Skeletal muscle tissue (tissue), 4 donors: ENCODE results near the gene ZNF775. TPM values are rescaled to one million over a fixed set of nuclear protein-coding genes. Genes with fewer than 3 reads are reported as not detected.

Experiments used
- H3K27ac ChIP-seq: one replicate; pipeline ENCODE4 v1.7.0; 2013; ENCODE audit warnings: mild to moderate bottlenecking, low read depth, low read length, inconsistent platforms
- H3K27me3 ChIP-seq, 3 donors: one replicate each; pipeline ENCODE4 v1.7.0; 2013; ENCODE audit warnings: low read length in 3 of 3; ENCODE audit not compliant: control insufficient read depth in 3 of 3, insufficient read depth in 3 of 3
- H3K36me3 ChIP-seq, 3 donors: one replicate each; pipeline ENCODE4 v1.7.0; 2013; ENCODE audit warnings: low read length in 3 of 3; ENCODE audit not compliant: control insufficient read depth in 3 of 3, insufficient read depth in 3 of 3
- H3K4me1 ChIP-seq, 3 donors: one replicate each; pipeline ENCODE4 v1.7.0; 2013; ENCODE audit warnings: low read length in 3 of 3, mild to moderate bottlenecking in 3 of 3; ENCODE audit not compliant: control insufficient read depth in 3 of 3, insufficient read depth in 3 of 3
- H3K4me3 ChIP-seq, 3 donors: one replicate each; pipeline ENCODE4 v1.7.0; 2013; ENCODE audit warnings: low read length in 3 of 3
- H3K9ac ChIP-seq, 3 donors: one replicate each; pipeline ENCODE4 v1.7.0; 2013; ENCODE audit warnings: low read length in 3 of 3, mild to moderate bottlenecking in 3 of 3, moderate library complexity in 2 of 3, low read depth in 1 of 3
- H3K9me3 ChIP-seq, 3 donors: one replicate each; pipeline ENCODE4 v1.7.0; 2013; ENCODE audit warnings: low read length in 3 of 3; ENCODE audit not compliant: control insufficient read depth in 3 of 3
- total RNA-seq: library from RNA; depleted of rRNA; stranded (reverse); fragments of >200 nt; gene quantifications from one replicate; pipeline ENCODE4 v1.2.3, GENCODE V29; 2014
- donor health status: Osteomylitis.

Gene ZNF775
- total RNA-seq, 1 donor from 2014 or later: 6.8 TPM

GRCh38 chr7:150430465-150431085 lies 51.4 kb downstream of the ZNF775 start:
- H3K27me3 ChIP-seq: peaks cover 8 to 13% (median 11%) of the 10 kb centered on the region in 3 donors
- H3K4me1 ChIP-seq: no peaks in the 10 kb centered on the region
- no peak overlapping the region for H3K9ac ChIP-seq
- no peak overlapping the region for H3K4me3 ChIP-seq
- H3K36me3 ChIP-seq: no peaks in the 10 kb centered on the region
- no peaks in the 10 kb centered on the region for H3K9me3 ChIP-seq
- no peak overlapping the region for H3K27ac ChIP-seq

GRCh38 chr7:150431839-150432658 lies 52.9 kb downstream of the ZNF775 start:
- Histone ChIP-seq H3K4me3 (no peak overlapping the region), H3K27me3 (peaks cover 8 to 13% (median 11%) of the 10 kb centered on the region in 3 donors), H3K4me1 (no peaks in the 10 kb centered on the region), H3K36me3 (no peaks in the 10 kb centered on the region), H3K27ac (no peak overlapping the region), H3K9ac (no peak overlapping the region), H3K9me3 (no peaks in the 10 kb centered on the region)

- Histone ChIP-seq H3K9ac (no peak overlapping the region), H3K36me3 (no peaks in the 10 kb centered on the region), H3K27ac (no peak overlapping the region), H3K9me3 (no peaks in the 10 kb centered on the region), H3K4me1 (no peaks in the 10 kb centered on the region), H3K27me3 (peaks cover 7 to 13% (median 8%) of the 10 kb centered on the region in 3 donors), H3K4me3 (no peak overlapping the region)
Observed at GRCh38 chr7:150432915-150433892, 54.1 kb downstream of the ZNF775 start.

GRCh38 chr7:150434240-150434639 lies 55.1 kb downstream of the ZNF775 start:
- Histone ChIP-seq H3K36me3 (no peaks in the 10 kb centered on the region), H3K4me3 (no peak overlapping the region), H3K27ac (no peak overlapping the region), H3K9ac (no peak overlapping the region), H3K4me1 (no peaks in the 10 kb centered on the region), H3K9me3 (no peaks in the 10 kb centered on the region), H3K27me3 (peaks cover 3 to 10% (median 7%) of the 10 kb centered on the region in 3 donors)

DNA sequence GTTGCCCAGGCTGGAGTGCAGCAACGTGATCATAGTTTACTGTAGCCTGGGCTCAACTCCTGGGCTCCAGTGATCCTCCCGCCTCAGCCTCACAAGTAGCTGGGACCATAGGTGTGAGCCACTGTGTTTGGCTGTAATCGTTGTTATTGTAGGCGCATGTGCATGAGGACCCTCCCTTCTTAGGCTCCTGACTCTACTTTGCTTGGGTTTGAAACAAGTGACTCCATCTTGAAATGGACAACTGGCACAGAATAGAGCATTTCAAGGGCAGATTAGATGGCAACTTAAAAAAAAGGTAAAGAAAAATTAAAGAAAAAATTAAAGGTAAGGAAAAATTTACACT lies 55.9 kb downstream of the ZNF775 start:
- Histone ChIP-seq H3K4me1 (no peaks in the 10 kb centered on the region), H3K27me3 (peaks cover 3 to 10% (median 7%) of the 10 kb centered on the region in 3 donors), H3K4me3 (no peak overlapping the region), H3K9me3 (no peaks in the 10 kb centered on the region), H3K9ac (no peak overlapping the region), H3K36me3 (no peaks in the 10 kb centered on the region), H3K27ac (no peak overlapping the region)

- H3K4me3 ChIP-seq: no peak overlapping the region
- no peaks in the 10 kb centered on the region for H3K4me1 ChIP-seq
- peaks cover 1 to 10% (median 7%) of the 10 kb centered on the region in 3 donors for H3K27me3 ChIP-seq
- H3K9ac ChIP-seq: no peak overlapping the region
- H3K9me3 ChIP-seq: no peaks in the 10 kb centered on the region
- H3K36me3 ChIP-seq: no peaks in the 10 kb centered on the region
- no peak overlapping the region for H3K27ac ChIP-seq
Observed at GRCh38 chr7:150435390-150436073, 56.4 kb downstream of the ZNF775 start.

DNA sequence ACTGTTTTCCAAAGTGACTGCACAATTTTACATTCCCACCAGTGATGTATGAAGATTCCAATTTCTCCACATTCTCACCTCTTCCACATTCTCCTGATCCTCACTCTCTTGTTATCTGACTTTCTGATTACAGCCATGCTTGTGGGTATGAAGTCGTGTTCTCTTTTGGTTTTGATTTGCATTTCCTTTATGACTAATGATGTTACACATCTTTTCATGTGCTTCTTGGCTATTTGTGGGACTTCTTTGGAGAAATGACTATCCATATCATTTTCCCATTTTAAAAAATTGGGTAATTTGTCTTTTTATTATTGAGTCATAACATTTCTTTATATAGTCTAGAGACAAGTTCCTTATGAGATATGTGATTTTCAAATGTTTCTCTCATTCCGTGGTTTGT lies 60.8 kb downstream of the ZNF775 start:
- Histone ChIP-seq H3K27ac (no peak overlapping the region), H3K4me3 (no peak overlapping the region), H3K27me3 (peaks cover 0 to 13% (median 0%) of the 10 kb centered on the region in 3 donors), H3K4me1 (no peaks in the 10 kb centered on the region), H3K36me3 (no peaks in the 10 kb centered on the region), H3K9ac (no peak overlapping the region), H3K9me3 (peaks cover 0 to 4% (median 0%) of the 10 kb centered on the region in 3 donors)

GRCh38 chr7:150441524-150441923 lies 62.4 kb downstream of the ZNF775 start:
- Histone ChIP-seq H3K27ac (no peak overlapping the region), H3K4me1 (no peaks in the 10 kb centered on the region), H3K9ac (no peak overlapping the region), H3K9me3 (peaks cover 0 to 4% (median 0%) of the 10 kb centered on the region in 3 donors), H3K4me3 (no peak overlapping the region), H3K36me3 (no peaks in the 10 kb centered on the region), H3K27me3 (peaks cover 0 to 13% (median 0%) of the 10 kb centered on the region in 3 donors)

- Histone ChIP-seq H3K9me3 (peaks cover 0 to 4% (median 0%) of the 10 kb centered on the region in 3 donors), H3K27ac (no peak overlapping the region), H3K27me3 (peaks cover 0 to 13% (median 0%) of the 10 kb centered on the region in 3 donors), H3K36me3 (no peaks in the 10 kb centered on the region), H3K4me3 (no peak overlapping the region), H3K9ac (no peak overlapping the region), H3K4me1 (no peaks in the 10 kb centered on the region)
Observed at GRCh38 chr7:150442811-150443210, 63.7 kb downstream of the ZNF775 start.
